Gastroesophageal sphincter (tissue), 3 donors: ENCODE measurements around the gene CD83.

Experiments used
- CTCF ChIP-seq, 4 experiments: fragments of 200-600 bp in 2 of 4; fragments of 450-650 bp in 2 of 4; sonication (generic) in 1 of 4; IDR thresholded peaks; one replicate each; pipeline ENCODE4 v1.5.1; 2017 to 2019; ENCODE audit warnings: antibody characterized with exemption in 4 of 4, mild to moderate bottlenecking in 2 of 4, moderate library complexity in 2 of 4
- EP300 ChIP-seq: sonication (generic); formaldehyde crosslinking; IDR thresholded peaks from one replicate; pipeline ENCODE4 v1.6.1; 2017; ENCODE audit warnings: antibody characterized with exemption, mild to moderate bottlenecking

- TF ChIP-seq CTCF (IDR thresholded peaks at IDR 0.05) (peak in 3 of 4 experiments; percentile 67 to 85 (median 81)), EP300 (no peak)
Observed at GRCh38 chr6:14144678-14145113, 27.1 kb downstream of the CD83 start.
